Measurements from ENCODE around the gene FCGR3A. TPM values are rescaled to one million over a fixed set of nuclear protein-coding genes. Genes with fewer than 3 reads are reported as not detected.
"Not testable (repeated sequence)": the region's sequence is repeated elsewhere in the genome, so short reads cannot be mapped to it uniquely, and the experiment has no call there.

The FCGR3A gene
- total RNA-seq, 1 donor from 2014 or later: not detected

DNA sequence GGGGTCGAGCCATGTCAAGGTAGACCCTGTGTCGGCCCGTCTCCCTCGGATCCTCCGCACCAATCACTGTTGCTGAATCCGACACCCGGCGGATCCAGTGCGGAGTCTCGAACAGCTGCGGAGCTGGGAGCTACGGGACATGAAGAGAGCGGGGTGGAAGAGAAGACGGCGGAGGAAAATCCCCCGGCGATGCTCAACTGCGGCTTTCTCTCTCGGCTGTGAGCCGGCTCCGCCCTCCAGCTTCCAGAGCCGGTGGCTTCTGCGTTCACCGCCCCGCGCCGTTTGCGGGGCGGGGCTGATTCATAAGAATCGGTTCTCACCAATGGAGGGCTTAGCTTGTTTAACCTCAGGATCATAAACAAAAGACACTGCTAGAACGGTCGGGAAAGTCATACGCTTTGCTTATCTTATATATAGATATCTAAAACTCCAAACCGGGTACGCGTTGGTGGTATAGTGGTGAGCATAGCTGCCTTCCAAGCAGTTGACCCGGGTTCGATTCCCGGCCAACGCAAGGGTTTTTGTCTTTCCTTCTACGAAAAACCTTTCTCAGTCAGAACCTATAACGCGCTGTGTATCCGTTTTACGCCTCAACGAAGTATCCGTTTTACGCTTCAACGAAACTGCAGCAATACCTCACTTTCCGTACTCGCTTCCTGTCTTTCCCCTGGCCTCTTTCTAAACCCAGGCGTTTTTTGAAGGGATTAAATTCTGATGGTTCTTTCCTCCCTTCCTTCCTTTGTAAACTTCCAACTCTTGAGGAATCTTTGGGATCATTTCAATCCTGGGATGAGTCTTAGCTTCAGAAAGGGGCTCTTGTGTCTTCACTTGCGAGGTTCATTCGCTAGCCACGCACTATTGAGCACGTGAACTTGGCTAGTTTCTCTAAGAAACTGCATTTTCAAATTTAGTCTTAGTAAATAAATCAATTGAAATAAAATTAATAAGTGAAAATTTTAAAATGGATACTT is 18.7 kb downstream of the FCGR3A start:
- DNase-seq (ENCODE audit: low read depth in 2 of 2): peak; percentile 86 to 90

GRCh38 chr1:161530158-161530557 is 19.5 kb downstream of the FCGR3A start:
- peak; percentile 67 to 74 for DNase-seq (ENCODE audit: low read depth in 2 of 2)

GRCh38 chr1:161529463-161530104 is 20.0 kb downstream of the FCGR3A start:
- DNase-seq (ENCODE audit: low read depth in 2 of 2): not testable (repeated sequence)

GRCh38 chr1:161528550-161528949 is 21.1 kb downstream of the FCGR3A start:
- peak in 1 of 2 donors; percentile 26 for DNase-seq (ENCODE audit: low read depth in 2 of 2)

DNA sequence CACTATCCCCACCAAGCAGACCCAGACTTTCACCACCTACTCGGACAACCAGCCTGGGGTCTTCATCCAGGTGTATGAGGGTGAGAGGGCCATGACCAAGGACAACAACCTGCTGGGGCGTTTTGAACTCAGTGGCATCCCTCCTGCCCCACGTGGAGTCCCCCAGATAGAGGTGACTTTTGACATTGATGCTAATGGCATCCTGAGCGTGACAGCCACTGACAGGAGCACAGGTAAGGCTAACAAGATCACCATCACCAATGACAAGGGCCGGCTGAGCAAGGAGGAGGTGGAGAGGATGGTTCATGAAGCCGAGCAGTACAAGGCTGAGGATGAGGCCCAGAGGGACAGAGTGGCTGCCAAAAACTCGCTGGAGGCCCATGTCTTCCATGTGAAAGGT is 23.7 kb downstream of the FCGR3A start:
- not testable (repeated sequence) for DNase-seq (ENCODE audit: low read depth in 2 of 2)

DNA sequence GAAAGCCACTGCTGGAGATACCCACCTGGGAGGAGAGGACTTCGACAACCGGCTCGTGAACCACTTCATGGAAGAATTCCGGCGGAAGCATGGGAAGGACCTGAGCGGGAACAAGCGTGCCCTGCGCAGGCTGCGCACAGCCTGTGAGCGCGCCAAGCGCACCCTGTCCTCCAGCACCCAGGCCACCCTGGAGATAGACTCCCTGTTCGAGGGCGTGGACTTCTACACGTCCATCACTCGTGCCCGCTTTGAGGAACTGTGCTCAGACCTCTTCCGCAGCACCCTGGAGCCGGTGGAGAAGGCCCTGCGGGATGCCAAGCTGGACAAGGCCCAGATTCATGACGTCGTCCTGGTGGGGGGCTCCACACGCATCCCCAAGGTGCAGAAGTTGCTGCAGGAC is 24.3 kb downstream of the FCGR3A start:
- not testable (repeated sequence) for DNase-seq (ENCODE audit: low read depth in 2 of 2)

DNA sequence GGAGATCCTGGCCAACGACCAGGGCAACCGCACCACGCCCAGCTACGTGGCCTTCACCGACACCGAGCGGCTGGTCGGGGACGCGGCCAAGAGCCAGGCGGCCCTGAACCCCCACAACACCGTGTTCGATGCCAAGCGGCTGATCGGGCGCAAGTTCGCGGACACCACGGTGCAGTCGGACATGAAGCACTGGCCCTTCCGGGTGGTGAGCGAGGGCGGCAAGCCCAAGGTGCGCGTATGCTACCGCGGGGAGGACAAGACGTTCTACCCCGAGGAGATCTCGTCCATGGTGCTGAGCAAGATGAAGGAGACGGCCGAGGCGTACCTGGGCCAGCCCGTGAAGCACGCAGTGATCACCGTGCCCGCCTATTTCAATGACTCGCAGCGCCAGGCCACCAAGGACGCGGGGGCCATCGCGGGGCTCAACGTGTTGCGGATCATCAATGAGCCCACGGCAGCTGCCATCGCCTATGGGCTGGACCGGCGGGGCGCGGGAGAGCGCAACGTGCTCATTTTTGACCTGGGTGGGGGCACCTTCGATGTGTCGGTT is 24.8 kb downstream of the FCGR3A start:
- DNase-seq (ENCODE audit: low read depth in 2 of 2): not testable (repeated sequence)

DNA sequence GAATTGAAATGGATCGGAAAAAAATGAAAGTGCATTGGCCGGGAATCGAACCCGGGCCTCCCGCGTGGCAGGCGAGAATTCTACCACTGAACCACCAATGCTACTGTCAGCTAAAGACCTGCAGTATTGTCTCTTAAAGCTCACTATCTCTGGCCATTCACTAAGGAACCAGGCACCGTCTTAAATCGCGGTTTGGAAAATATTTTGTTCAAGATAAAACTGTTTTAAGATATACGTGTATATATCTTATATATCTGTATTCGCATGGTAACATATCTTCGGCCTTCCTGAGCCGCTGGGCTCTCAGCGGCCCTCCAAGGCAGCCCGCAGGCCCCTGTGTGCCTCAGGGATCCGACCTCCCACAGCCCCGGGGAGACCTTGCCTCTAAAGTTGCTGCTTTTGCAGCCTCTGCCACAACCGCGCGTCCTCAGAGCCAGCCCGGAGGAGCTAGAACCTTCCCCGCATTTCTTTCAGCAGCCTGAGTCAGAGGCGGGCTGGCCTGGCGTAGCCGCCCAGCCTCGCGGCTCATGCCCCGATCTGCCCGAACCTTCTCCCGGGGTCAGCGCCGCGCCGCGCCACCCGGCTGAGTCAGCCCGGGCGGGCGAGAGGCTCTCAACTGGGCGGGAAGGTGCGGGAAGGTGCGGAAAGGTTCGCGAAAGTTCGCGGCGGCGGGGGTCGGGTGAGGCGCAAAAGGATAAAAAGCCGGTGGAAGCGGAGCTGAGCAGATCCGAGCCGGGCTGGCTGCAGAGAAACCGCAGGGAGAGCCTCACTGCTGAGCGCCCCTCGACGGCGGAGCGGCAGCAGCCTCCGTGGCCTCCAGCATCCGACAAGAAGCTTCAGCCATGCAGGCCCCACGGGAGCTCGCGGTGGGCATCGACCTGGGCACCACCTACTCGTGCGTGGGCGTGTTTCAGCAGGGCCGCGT is 25.5 kb downstream of the FCGR3A start, which contains the start of gene HSPA6:
HSPA6 (plus strand) TSS at position 724 of the 925 bp plus-strand sequence; CDS start at position 843, 119 bp downstream.
- DNase-seq (ENCODE audit: low read depth in 2 of 2): peak; percentile 79 to 83

GRCh38 chr1:161523041-161523816 is 26.4 kb downstream of the FCGR3A start:
- DNase-seq (ENCODE audit: low read depth in 2 of 2): not testable (repeated sequence)

DNA sequence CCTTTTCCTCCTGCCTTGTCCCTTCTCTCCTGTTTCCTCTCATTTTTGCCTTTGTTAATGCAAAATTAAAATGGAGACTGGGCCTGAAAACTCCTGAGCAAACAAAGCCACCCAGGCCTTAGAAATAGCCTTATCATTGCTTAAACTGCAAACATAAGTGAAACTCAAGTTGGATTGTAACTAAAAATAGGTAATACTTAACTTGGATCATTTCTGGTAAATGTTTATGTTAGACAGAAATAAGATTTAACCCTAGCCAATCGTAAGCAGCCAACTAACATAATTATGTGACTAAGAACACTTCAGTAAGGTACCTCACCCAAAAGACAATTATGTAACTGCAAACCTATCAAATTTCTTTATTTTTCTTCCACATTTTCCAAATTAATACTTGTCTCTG is 35.7 kb downstream of the FCGR3A start:
- DNase-seq (ENCODE audit: low read depth in 2 of 2): not testable (repeated sequence)

DNA sequence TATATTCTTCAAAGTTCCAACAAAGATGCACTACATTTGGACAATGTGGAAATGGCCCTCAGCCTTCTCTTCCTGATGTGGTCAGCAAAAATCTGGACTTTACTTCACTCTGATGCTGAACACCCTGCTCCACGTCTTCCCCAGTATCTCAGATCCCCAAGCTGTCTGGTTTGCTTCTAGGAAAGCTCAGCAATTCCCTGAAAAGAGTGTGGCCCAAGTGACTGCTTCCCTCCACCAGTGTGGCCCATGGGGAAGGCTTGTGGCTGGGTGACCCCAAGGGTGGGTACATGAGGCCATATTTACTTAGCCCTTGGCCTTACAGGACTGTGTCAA is 36.2 kb downstream of the FCGR3A start:
- DNase-seq (ENCODE audit: low read depth in 2 of 2): not testable (repeated sequence)

- DNase-seq (ENCODE audit: low read depth in 2 of 2): not testable (repeated sequence)
These were observed 36.8 kb downstream of the FCGR3A start for GRCh38 chr1:161512636-161513447.

GRCh38 chr1:161511756-161512060 is 37.9 kb downstream of the FCGR3A start:
- no peak for DNase-seq (ENCODE audit: low read depth in 2 of 2)

DNA sequence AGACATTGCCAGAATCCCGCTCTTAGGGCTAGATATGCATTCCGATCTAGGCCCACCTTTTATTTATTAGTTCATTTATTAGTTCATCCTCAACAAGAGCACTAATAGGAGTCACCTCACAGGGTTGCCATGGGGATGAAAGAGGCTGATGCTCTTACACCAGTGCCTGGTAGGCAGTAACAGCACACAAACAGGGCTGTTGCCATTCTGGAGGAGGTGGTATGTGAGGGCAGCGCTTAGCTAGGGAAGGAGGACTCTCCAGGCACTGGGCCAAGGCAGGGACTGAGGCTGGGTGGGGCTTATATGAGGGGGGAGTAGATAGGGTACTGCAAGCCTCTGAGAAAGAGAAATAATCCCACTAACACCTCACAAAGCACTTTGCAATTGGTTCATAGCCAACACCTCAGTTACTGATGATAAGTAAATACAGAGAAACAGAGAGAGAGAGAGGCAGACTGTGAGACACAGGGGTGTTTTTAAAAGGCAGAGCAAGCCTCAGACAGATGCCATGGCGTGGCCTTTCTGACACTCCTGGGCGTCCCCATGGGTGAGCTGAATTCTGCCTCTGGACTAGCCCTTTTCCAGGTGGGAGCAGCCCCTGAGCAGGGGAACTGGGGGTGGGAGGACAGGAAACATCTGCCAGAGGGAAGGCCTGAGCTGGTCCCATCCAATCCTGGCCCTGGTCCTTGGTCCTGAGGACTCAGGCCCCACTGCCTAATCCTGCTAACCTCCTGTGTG is 38.4 kb downstream of the FCGR3A start:
- peak in 1 of 2 donors; percentile 74 for DNase-seq (ENCODE audit: low read depth in 2 of 2)

- no peak for DNase-seq (ENCODE audit: low read depth in 2 of 2)
These were observed 39.1 kb downstream of the FCGR3A start for GRCh38 chr1:161510477-161510876.

- peak; percentile 75 to 90 for DNase-seq (ENCODE audit: low read depth in 2 of 2)
These were observed 43.0 kb downstream of the FCGR3A start for GRCh38 chr1:161506336-161507223.

DNA sequence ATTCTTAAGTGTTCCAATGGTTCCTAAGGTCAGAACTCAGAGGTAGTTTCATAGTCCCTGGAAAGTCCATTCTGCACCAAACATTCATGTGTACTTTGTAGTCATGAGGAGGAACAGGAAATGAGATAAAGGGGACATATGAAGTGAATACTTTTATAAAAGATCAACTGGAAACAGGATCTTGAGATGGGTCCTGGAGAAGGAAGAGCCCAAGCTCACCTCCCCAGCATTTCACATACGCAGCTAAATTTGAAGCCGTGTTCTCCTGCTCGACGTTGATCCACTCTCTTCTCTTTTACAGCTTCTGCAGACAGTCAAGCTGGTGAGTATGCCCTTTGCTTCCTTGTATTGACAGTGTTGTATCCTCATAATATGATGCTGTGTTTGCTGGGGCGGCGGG is 43.9 kb downstream of the FCGR3A start:
- DNase-seq (ENCODE audit: low read depth in 2 of 2): no peak

DNA sequence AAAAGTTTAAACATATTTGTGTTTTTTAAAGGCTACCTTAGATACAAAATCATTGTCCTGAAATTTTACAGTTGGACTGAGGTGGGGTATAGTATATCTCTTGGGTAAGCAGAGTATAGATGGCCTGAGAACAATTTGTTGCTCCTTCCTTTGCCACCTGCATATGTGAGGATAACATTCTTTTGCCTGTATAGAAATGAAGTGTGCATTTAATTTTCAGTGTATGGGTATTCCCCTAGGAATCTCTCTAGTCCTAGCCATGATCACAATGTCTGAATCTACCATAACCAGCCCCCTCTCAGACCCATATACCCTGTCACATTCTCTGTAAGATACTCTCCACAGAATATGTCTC is 46.2 kb downstream of the FCGR3A start:
- no peak for DNase-seq (ENCODE audit: low read depth in 2 of 2)

Measured in lung microvascular endothelial cell (primary cell).